A549 (cell line): ENCODE results near the gene TPPP3. TPM values are rescaled to one million over a fixed set of nuclear protein-coding genes. Genes with fewer than 3 reads are reported as not detected.

Source experiments
- ATAC-seq, 2 experiments: fragments of 200-7000 bp in 1 of 2; fragments of >200 bp in 1 of 2; cut with Nextera tagmentation in 1 of 2; cut with Tn5 transposase in 1 of 2; 3 replicates each; pipeline versions ENCODE4 v1.8.0 to v1.9.1; 2018 to 2020; ENCODE audit warnings: mild to moderate bottlenecking in 1 of 2, moderate library complexity in 1 of 2
- CTCF ChIA-PET: fragments of 300-600 bp; sonication (Branson Sonifier 250); formaldehyde crosslinking; extraction: SDS; loops from one replicate; lab custom pipeline; 2021; ENCODE audit warnings: antibody characterized with exemption, inconsistent platforms; lab: Yijun Ruan, JAX
- POLR2A ChIA-PET: fragments of 350-600 bp; formaldehyde crosslinking; extraction: SDS; loops from one replicate; lab custom pipeline; 2021; ENCODE audit warnings: antibody characterized with exemption, inconsistent platforms; lab: Yijun Ruan, JAX
- DNase-seq, 2 experiments: peaks; one replicate each; pipeline versions ENCODE4 v3.0.0 to v3.0.0-alpha.2; 2011 to 2016; ENCODE audit warnings: low read depth in 1 of 2, low spot score in 1 of 2
- FAIRE-seq: peaks from 2 replicates; lab custom pipeline; 2011; peaks lifted over from hg19 to GRCh38; lab: Jason Lieb, UNC
- H3K27ac ChIP-seq, 2 experiments: fragments of >200 bp; sonication (Bioruptor Twin); formaldehyde crosslinking; 3 replicates each; pipeline ENCODE4 v1.5.1; 2016 to 2017
- H3K4me1 ChIP-seq: fragments of >200 bp; sonication (Bioruptor Twin); formaldehyde crosslinking; 3 replicates; pipeline ENCODE4 v1.6.1; 2016
- H3K4me2 ChIP-seq: fragments of >200 bp; sonication (Bioruptor Twin); formaldehyde crosslinking; 3 replicates; pipeline ENCODE4 v1.6.1; 2016
- H3K4me3 ChIP-seq: fragments of >200 bp; sonication (Bioruptor Twin); formaldehyde crosslinking; 3 replicates; pipeline ENCODE4 v1.5.1; 2016
- H3K9me3 ChIP-seq: fragments of >200 bp; sonication (Bioruptor Twin); formaldehyde crosslinking; 3 replicates; pipeline ENCODE4 v1.6.1; 2016
- CEBPB ChIP-seq, 2 experiments: fragments of >200 bp in 1 of 2; sonication (Bioruptor Twin) in 1 of 2; formaldehyde crosslinking in 1 of 2; IDR thresholded peaks; 2 replicates each; pipeline ENCODE4 v1.6.1; 2012 to 2016
- CHD4 ChIP-seq: fragments of 200-600 bp; sonication (generic); IDR thresholded peaks from 2 replicates; pipeline ENCODE4 v1.6.1; 2016; ENCODE audit warnings: antibody characterized with exemption, mild to moderate bottlenecking, borderline replicate concordance
- CTCF ChIP-seq: fragments of >200 bp; sonication (Bioruptor Twin); formaldehyde crosslinking; IDR thresholded peaks from 3 replicates; pipeline ENCODE4 v1.5.1; 2016
- EHMT2 ChIP-seq: fragments of 200-600 bp; sonication (generic); IDR thresholded peaks from 2 replicates; pipeline ENCODE4 v1.6.1; 2016; ENCODE audit warnings: antibody characterized with exemption, low read depth, mild to moderate bottlenecking, moderate library complexity
- ESRRA ChIP-seq: fragments of 150-350 bp; IDR thresholded peaks from 2 replicates; pipeline ENCODE4 v1.6.1; 2014; ENCODE audit warnings: mild to moderate bottlenecking, low read length, borderline replicate concordance
- FOSL2 ChIP-seq, 2 experiments: fragments of 450-650 bp in 1 of 2; fragments of >200 bp in 1 of 2; sonication (Bioruptor Twin) in 1 of 2; formaldehyde crosslinking; IDR thresholded peaks; 2 replicates each; pipeline versions ENCODE4 v1.5.0 to v1.6.1; 2016 to 2020; ENCODE audit warnings: mild to moderate bottlenecking in 1 of 2, moderate library complexity in 1 of 2
- GATA3 ChIP-seq: IDR thresholded peaks from 2 replicates; pipeline ENCODE4 v1.6.1; 2012; ENCODE audit warnings: borderline replicate concordance
- HDAC2 ChIP-seq: fragments of 200-600 bp; sonication (generic); IDR thresholded peaks from 2 replicates; pipeline ENCODE4 v1.6.1; 2016
- HEYL ChIP-seq: fragments of 250-450 bp; sonication (Bioruptor Pico); IDR thresholded peaks from 2 replicates; pipeline ENCODE4 v1.8.0; 2021; ENCODE audit warnings: mild to moderate bottlenecking, moderate library complexity
- HMGXB4 ChIP-seq: fragments of 250-450 bp; sonication (Bioruptor Pico); IDR thresholded peaks from 2 replicates; pipeline ENCODE4 v1.5.0; 2021; ENCODE audit warnings: mild to moderate bottlenecking, moderate library complexity, borderline replicate concordance
- JUNB ChIP-seq: fragments of >200 bp; sonication (Bioruptor Twin); formaldehyde crosslinking; IDR thresholded peaks from 2 replicates; pipeline ENCODE4 v1.6.1; 2016
- KDM1A ChIP-seq: fragments of 200-600 bp; sonication (generic); IDR thresholded peaks from 2 replicates; pipeline ENCODE4 v1.6.1; 2016; ENCODE audit warnings: low read depth, mild to moderate bottlenecking
- NFE2L2 ChIP-seq: fragments of 150-350 bp; conservative IDR thresholded peaks from 2 replicates; pipeline ENCODE4 v1.6.1; 2014; ENCODE audit warnings: low read length
- NPAS2 ChIP-seq: fragments of 250-450 bp; sonication (Bioruptor Pico); IDR thresholded peaks from 2 replicates; pipeline ENCODE4 v1.8.0; 2022; ENCODE audit warnings: mild to moderate bottlenecking, moderate library complexity, borderline replicate concordance
- POLR2A ChIP-seq: IDR thresholded peaks from 2 replicates; pipeline ENCODE4 v1.6.1; 2012; ENCODE audit warnings: mild to moderate bottlenecking, low read length
- RARB ChIP-seq: fragments of 250-450 bp; sonication (Bioruptor Pico); IDR thresholded peaks from 2 replicates; pipeline ENCODE4 v1.8.0; 2021; ENCODE audit warnings: mild to moderate bottlenecking, moderate library complexity
- RCOR1 ChIP-seq: fragments of 150-350 bp; IDR thresholded peaks from 2 replicates; pipeline ENCODE4 v1.6.1; 2014; ENCODE audit warnings: antibody characterized with exemption, low read length, low read depth
- SMC3 ChIP-seq: fragments of >200 bp; sonication (Bioruptor Twin); formaldehyde crosslinking; IDR thresholded peaks from 3 replicates; pipeline ENCODE4 v1.6.1; 2018; ENCODE audit warnings: inconsistent platforms
- TFCP2L1 ChIP-seq: fragments of 250-450 bp; sonication (Bioruptor Pico); IDR thresholded peaks from 2 replicates; pipeline ENCODE4 v1.5.0; 2021; ENCODE audit warnings: mild to moderate bottlenecking
- USF2 ChIP-seq: fragments of 450-650 bp; IDR thresholded peaks from 2 replicates; pipeline ENCODE4 v1.6.1; 2014; ENCODE audit warnings: antibody characterized with exemption
- ZC3H11A ChIP-seq: fragments of 450-650 bp; IDR thresholded peaks from 2 replicates; pipeline ENCODE4 v1.6.1; 2014; ENCODE audit warnings: antibody characterized with exemption, mild to moderate bottlenecking
- WGBS: methylation state at CpG from one replicate; pipeline ENCODE4 v1.1.6; 2017; ENCODE audit errors: missing lambda C conversion rate; 5-methylcytosine and 5-hydroxymethylcytosine counted together
- polyA plus RNA-seq, 4 experiments: library from polyadenylated mRNA; depleted of rRNA in 3 of 4; stranded (reverse); fragments of >200 nt; fragmentation: RNase III in 1 of 4; extraction: RNeasy Plus Mini Kit Qiagen cat#74134 plus additional on column Dnase treatment in 1 of 4; gene quantifications; 2 replicates in 3 of 4; 3 replicates in 1 of 4; pipeline ENCODE4 v1.2.3, GENCODE V29; 2011 to 2017
- TF ChIP-seq, protein P1 (sequence below): fragments of 250-450 bp; sonication (Bioruptor Pico); IDR thresholded peaks from 2 replicates; pipeline ENCODE4 v1.5.0; 2020; ENCODE audit warnings: low read depth, mild to moderate bottlenecking, moderate library complexity

The TPPP3 gene
- polyA plus RNA-seq, 2 of the 4 experiments (the other 2 are of a cell fraction): 9.4 to 10.9 TPM

DNA sequence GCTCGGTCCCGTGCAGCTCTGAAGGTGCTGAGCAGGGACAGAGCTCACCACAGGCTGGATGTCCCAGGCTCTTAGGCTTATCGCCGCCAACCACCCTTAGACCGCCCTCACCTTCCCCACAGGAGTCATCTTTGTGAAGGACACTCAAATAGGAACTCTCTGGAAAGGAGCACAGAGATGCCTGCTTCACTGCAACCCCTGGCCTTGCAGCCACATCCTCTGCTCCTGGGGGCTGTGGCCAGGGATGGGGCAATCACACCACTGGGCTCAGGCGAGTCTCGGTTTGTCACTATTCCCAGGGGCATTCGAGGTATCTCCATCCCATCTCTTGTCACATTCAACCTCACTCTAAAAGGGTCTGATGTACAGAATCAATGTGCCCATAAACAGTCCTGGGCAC lies 12.0 kb upstream of the TPPP3 start:
- POLR2A ChIA-PET: no interaction called here
- peaks cover 8% of the 10 kb centered on the region; the same call in 2 of the 3 replicates for H3K4me1 ChIP-seq
- no peak overlapping the region for H3K27ac ChIP-seq
- no peak for TF ChIP-seq RCOR1
- TF ChIP-seq CHD4: no peak
- TF ChIP-seq, all 56 proteins: peak for 0
- Histone ChIP-seq H3K9me3 (no peaks in the 10 kb centered on the region), H3K4me3 (no peak overlapping the region), H3K4me2 (no peak overlapping the region)
- CTCF ChIA-PET: interaction anchor here (1.3 to 3.6 kb wide), 3 partner anchors 11 to 88 kb away, joined by 3 to 15 read pairs (median 4); partner anchors contain the start of gene ZDHHC1
- DNase-seq (no peak), ATAC-seq (no peak), FAIRE-seq (no peak)
- 80% methylated on average over 8 of the region's 8 CpGs for WGBS

GRCh38 chr16:67404740-67405226 lies 11.5 kb upstream of the TPPP3 start:
- no peak for DNase-seq
- CTCF ChIA-PET: interaction anchor here (1.2 to 1.4 kb wide), 2 partner anchors 22 to 89 kb away, joined by 3 read pairs; no protein-coding TSS in a partner anchor
- Histone ChIP-seq H3K27ac (no peak overlapping the region), H3K9me3 (no peaks in the 10 kb centered on the region), H3K4me3 (no peak overlapping the region), H3K4me1 (peaks cover 8% of the 10 kb centered on the region; the same call in 2 of the 3 replicates), H3K4me2 (no peak overlapping the region)
- FAIRE-seq: no peak
- no peak for ATAC-seq
- TF ChIP-seq, protein P1, sequence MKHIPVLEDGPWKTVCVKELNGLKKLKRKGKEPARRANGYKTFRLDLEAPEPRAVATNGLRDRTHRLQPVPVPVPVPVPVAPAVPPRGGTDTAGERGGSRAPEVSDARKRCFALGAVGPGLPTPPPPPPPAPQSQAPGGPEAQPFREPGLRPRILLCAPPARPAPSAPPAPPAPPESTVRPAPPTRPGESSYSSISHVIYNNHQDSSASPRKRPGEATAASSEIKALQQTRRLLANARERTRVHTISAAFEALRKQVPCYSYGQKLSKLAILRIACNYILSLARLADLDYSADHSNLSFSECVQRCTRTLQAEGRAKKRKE (CRISPR knock-in tag): no peak
- TF ChIP-seq RARB (CRISPR knock-in tag) (no peak), NPAS2 (CRISPR knock-in tag) (no peak)
- POLR2A ChIA-PET: no interaction called here
- 92% methylated on average over 5 of the region's 5 CpGs for WGBS

DNA sequence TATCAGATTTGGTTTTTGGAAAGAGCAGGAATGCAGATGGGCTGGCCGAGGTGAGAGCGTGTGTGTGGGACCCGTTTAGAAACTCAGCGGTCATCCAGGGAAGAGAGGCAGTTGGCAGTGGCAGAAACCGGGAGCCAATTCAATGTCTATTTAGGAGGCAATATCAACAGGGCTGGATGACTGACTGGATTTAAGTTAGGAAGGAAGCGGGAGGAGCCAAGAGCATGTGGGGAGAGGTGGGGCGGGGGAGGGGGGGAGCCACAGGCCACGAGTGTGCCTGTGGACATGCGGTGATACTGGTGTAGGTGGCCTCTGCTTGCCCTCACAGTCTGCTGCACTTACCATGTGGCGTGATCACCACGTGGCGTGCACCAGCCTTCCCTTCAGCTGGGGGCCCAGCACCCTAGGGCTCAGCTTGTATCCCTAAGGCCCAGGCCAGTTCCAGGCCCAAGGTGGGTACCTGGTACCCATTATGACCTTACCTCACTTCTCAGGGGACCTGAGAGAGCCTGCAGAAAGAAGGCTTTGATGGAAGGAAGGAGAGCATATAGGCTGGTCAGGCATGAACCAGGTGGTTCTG lies 10.8 kb upstream of the TPPP3 start:
- peaks cover 8% of the 10 kb centered on the region; the same call in 2 of the 3 replicates for H3K4me1 ChIP-seq
- WGBS: 93% methylated on average over 5 of the region's 12 CpGs
- TF ChIP-seq ZC3H11A: no peak
- TF ChIP-seq SMC3: no peak
- TF ChIP-seq USF2: no peak
- ChIA-PET POLR2A (no interaction called here), CTCF (interaction anchor here (0.6 to 1.4 kb wide), 3 partner anchors 23 to 90 kb away, joined by 3 read pairs; partner anchors contain the start of gene ATP6V0D1)
- H3K4me2 ChIP-seq: no peak overlapping the region
- no peak overlapping the region for H3K27ac ChIP-seq
- no peak overlapping the region for H3K4me3 ChIP-seq
- FAIRE-seq: no peak
- no peak for DNase-seq
- no peak for ATAC-seq
- no peaks in the 10 kb centered on the region for H3K9me3 ChIP-seq

- FAIRE-seq (no peak), DNase-seq (no peak)
- Histone ChIP-seq H3K4me3 (no peak overlapping the region), H3K4me1 (peaks cover 10% of the 10 kb centered on the region), H3K9me3 (no peaks in the 10 kb centered on the region), H3K4me2 (no peak overlapping the region)
- CTCF ChIA-PET: interaction anchor here (0.7 to 4.1 kb wide), 9 partner anchors 10 to 123 kb away, joined by 3 to 34 read pairs (median 17); partner anchors contain the start of genes KCTD19, LRRC36, PLEKHG4 and ZDHHC1
- POLR2A ChIA-PET: interaction anchor here (1.0 kb wide), 1 partner anchor 19 kb away, joined by 3 read pairs; no protein-coding TSS in a partner anchor
- 95% methylated on average over 13 of the region's 14 CpGs for WGBS
- TF ChIP-seq POLR2A: no peak
- TF ChIP-seq KDM1A: no peak
- no peak for TF ChIP-seq CEBPB (IDR thresholded peaks at IDR 0.05)
- no peak for TF ChIP-seq CTCF
- no peak for TF ChIP-seq HDAC2
- no peak for TF ChIP-seq FOSL2 (IDR thresholded peaks at IDR 0.05)
- no peak for TF ChIP-seq FOSL2 (CRISPR knock-in tag; IDR thresholded peaks at IDR 0.05)
- no peak for TF ChIP-seq EHMT2
- TF ChIP-seq NFE2L2: no peak
- no peak for TF ChIP-seq GATA3
- no peak for TF ChIP-seq JUNB
- TF ChIP-seq HEYL (CRISPR knock-in tag): no peak
- TF ChIP-seq USF2: no peak
- TF ChIP-seq, protein P1 (CRISPR knock-in tag): no peak
- TF ChIP-seq ESRRA: no peak
- TF ChIP-seq TFCP2L1: no peak
- TF ChIP-seq RARB (CRISPR knock-in tag): no peak
- TF ChIP-seq HMGXB4 (CRISPR knock-in tag): no peak
- TF ChIP-seq, all 56 proteins: peak for 0
- no peak for ATAC-seq
- no peak overlapping the region for H3K27ac ChIP-seq
These were observed 7.6 kb upstream of the TPPP3 start for GRCh38 chr16:67400901-67401300.
